ENCODE data around the gene NPL.

GRCh38 chr1:182778862-182779261, 10.7 kb upstream of the NPL start:
- TF ChIP-seq TCF4 (CRISPR knock-in tag; IDR thresholded peaks at IDR 0.05; ENCODE audit: borderline replicate concordance) = no peak
- TF ChIP-seq TOX (CRISPR knock-in tag; IDR thresholded peaks at IDR 0.05; ENCODE audit: borderline replicate concordance) = no peak
- TF ChIP-seq, protein P1, sequence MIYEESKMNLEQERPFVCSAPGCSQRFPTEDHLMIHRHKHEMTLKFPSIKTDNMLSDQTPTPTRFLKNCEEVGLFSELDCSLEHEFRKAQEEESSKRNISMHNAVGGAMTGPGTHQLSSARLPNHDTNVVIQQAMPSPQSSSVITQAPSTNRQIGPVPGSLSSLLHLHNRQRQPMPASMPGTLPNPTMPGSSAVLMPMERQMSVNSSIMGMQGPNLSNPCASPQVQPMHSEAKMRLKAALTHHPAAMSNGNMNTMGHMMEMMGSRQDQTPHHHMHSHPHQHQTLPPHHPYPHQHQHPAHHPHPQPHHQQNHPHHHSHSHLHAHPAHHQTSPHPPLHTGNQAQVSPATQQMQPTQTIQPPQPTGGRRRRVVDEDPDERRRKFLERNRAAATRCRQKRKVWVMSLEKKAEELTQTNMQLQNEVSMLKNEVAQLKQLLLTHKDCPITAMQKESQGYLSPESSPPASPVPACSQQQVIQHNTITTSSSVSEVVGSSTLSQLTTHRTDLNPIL (CRISPR knock-in tag; IDR thresholded peaks at IDR 0.05; ENCODE audit: low read depth) = no peak
- no peak for TF ChIP-seq ARNTL (CRISPR knock-in tag; IDR thresholded peaks at IDR 0.05; ENCODE audit: borderline replicate concordance, low read depth)
- no peak for TF ChIP-seq RARB (CRISPR knock-in tag; IDR thresholded peaks at IDR 0.05)
- TF ChIP-seq, protein P2, sequence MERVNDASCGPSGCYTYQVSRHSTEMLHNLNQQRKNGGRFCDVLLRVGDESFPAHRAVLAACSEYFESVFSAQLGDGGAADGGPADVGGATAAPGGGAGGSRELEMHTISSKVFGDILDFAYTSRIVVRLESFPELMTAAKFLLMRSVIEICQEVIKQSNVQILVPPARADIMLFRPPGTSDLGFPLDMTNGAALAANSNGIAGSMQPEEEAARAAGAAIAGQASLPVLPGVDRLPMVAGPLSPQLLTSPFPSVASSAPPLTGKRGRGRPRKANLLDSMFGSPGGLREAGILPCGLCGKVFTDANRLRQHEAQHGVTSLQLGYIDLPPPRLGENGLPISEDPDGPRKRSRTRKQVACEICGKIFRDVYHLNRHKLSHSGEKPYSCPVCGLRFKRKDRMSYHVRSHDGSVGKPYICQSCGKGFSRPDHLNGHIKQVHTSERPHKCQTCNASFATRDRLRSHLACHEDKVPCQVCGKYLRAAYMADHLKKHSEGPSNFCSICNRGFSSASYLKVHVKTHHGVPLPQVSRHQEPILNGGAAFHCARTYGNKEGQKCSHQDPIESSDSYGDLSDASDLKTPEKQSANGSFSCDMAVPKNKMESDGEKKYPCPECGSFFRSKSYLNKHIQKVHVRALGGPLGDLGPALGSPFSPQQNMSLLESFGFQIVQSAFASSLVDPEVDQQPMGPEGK (CRISPR knock-in tag; IDR thresholded peaks at IDR 0.05; ENCODE audit: borderline replicate concordance) = no peak
- no peak for TF ChIP-seq BACH2 (CRISPR knock-in tag; IDR thresholded peaks at IDR 0.05; ENCODE audit: borderline replicate concordance)
- no peak for TF ChIP-seq GLIS3 (CRISPR knock-in tag; IDR thresholded peaks at IDR 0.05)
- TF ChIP-seq ZFP30 (CRISPR knock-in tag; IDR thresholded peaks at IDR 0.05) = no peak
- no peak for TF ChIP-seq ZNF8 (CRISPR knock-in tag; IDR thresholded peaks at IDR 0.05)
- TF ChIP-seq ESRRG (CRISPR knock-in tag; IDR thresholded peaks at IDR 0.05) = no peak
- TF ChIP-seq ZNF565 (CRISPR knock-in tag; conservative IDR thresholded peaks at IDR 0.05; ENCODE audit: low read depth) = no peak
- TF ChIP-seq CSRNP3 (CRISPR knock-in tag; IDR thresholded peaks at IDR 0.05) = no peak
